Panc1 (cell line): ENCODE results near the gene KIF1A.

ENCODE experiments used
- CTCF ChIP-seq: fragments of 450-650 bp; IDR thresholded peaks from 2 replicates; pipeline ENCODE4 v1.5.1; 2017; ENCODE audit warnings: mild to moderate bottlenecking
- POLR2AphosphoS5 ChIP-seq: IDR thresholded peaks from 2 replicates; pipeline ENCODE4 v1.6.1; 2012; ENCODE audit warnings: mild to moderate bottlenecking, low read depth, low read length, moderate library complexity
- REST ChIP-seq, 2 experiments: IDR thresholded peaks; 2 replicates each; pipeline ENCODE4 v1.6.1; 2011 to 2012; ENCODE audit warnings: low read depth in 2 of 2, control low read depth in 1 of 2, low read length in 1 of 2, mild to moderate bottlenecking in 1 of 2, moderate library complexity in 1 of 2; ENCODE audit not compliant: insufficient read depth in 1 of 2
- SIN3A ChIP-seq: IDR thresholded peaks from 2 replicates; pipeline ENCODE4 v1.6.1; 2012; ENCODE audit warnings: low read depth, mild to moderate bottlenecking, low read length, moderate library complexity, borderline replicate concordance; ENCODE audit not compliant: insufficient read depth
- TCF7L2 ChIP-seq: IDR thresholded peaks from 2 replicates; pipeline ENCODE4 v1.6.1; 2011; ENCODE audit warnings: mild to moderate bottlenecking, low read depth, low read length, inconsistent platforms

- TF ChIP-seq CTCF (no peak), POLR2AphosphoS5 (no peak), REST (IDR thresholded peaks at IDR 0.05; ENCODE audit: insufficient read depth in 1 of 2, low read depth in 2 of 2, low read length in 1 of 2) (no peak), SIN3A (no peak), TCF7L2 (no peak)
Observed at GRCh38 chr2:240812721-240813120, 7.3 kb downstream of the KIF1A start.
